ENCODE data around the gene CAPN2.

The CAPN2 gene

GRCh38 chr1:223710179-223711133 is 1.9 kb upstream of the CAPN2 start:
- TF ChIP-seq CEBPB (IDR thresholded peaks at IDR 0.05) (no peak), REST (IDR thresholded peaks at IDR 0.05; ENCODE audit: low read depth) (no peak), MAX (IDR thresholded peaks at IDR 0.05) (no peak), USF1 (IDR thresholded peaks at IDR 0.05) (no peak), CREB1 (IDR thresholded peaks at IDR 0.05; ENCODE audit: low read depth) (no peak), YY1 (IDR thresholded peaks at IDR 0.05; ENCODE audit: low read depth) (no peak), EP300 (IDR thresholded peaks at IDR 0.05; ENCODE audit: borderline replicate concordance) (no peak), RAD21 (IDR thresholded peaks at IDR 0.05; ENCODE audit: low read depth) (no peak), EGR1 (IDR thresholded peaks at IDR 0.05) (no peak), NFIC (IDR thresholded peaks at IDR 0.05) (no peak), TAF1 (IDR thresholded peaks at IDR 0.05; ENCODE audit: low read depth) (no peak), ZBTB7A (IDR thresholded peaks at IDR 0.05; ENCODE audit: low read depth) (no peak), TCF12 (IDR thresholded peaks at IDR 0.05; ENCODE audit: low read depth) (no peak), TEAD4 (IDR thresholded peaks at IDR 0.05) (no peak), FOXM1 (IDR thresholded peaks at IDR 0.05; ENCODE audit: borderline replicate concordance, low read depth) (no peak)

- no peak for TF ChIP-seq REST (IDR thresholded peaks at IDR 0.05; ENCODE audit: low read depth)
- TF ChIP-seq EGR1 (IDR thresholded peaks at IDR 0.05) = no peak
- no peak for TF ChIP-seq YY1 (IDR thresholded peaks at IDR 0.05; ENCODE audit: low read depth)
- no peak for TF ChIP-seq FOXM1 (IDR thresholded peaks at IDR 0.05; ENCODE audit: borderline replicate concordance, low read depth)
- TF ChIP-seq TAF1 (IDR thresholded peaks at IDR 0.05; ENCODE audit: low read depth) = no peak
- TF ChIP-seq TEAD4 (IDR thresholded peaks at IDR 0.05) = no peak
- no peak for TF ChIP-seq MAX (IDR thresholded peaks at IDR 0.05)
- no peak for TF ChIP-seq RAD21 (IDR thresholded peaks at IDR 0.05; ENCODE audit: low read depth)
- TF ChIP-seq CEBPB (IDR thresholded peaks at IDR 0.05) = no peak
- no peak for TF ChIP-seq USF1 (IDR thresholded peaks at IDR 0.05)
Observed at GRCh38 chr1:223711173-223711572, 1.2 kb upstream of the CAPN2 start.

- TF ChIP-seq FOXM1 (IDR thresholded peaks at IDR 0.05; ENCODE audit: borderline replicate concordance, low read depth) (no peak), YY1 (IDR thresholded peaks at IDR 0.05; ENCODE audit: low read depth) (no peak), RAD21 (IDR thresholded peaks at IDR 0.05; ENCODE audit: low read depth) (no peak), NFIC (IDR thresholded peaks at IDR 0.05) (no peak), MAX (IDR thresholded peaks at IDR 0.05) (no peak), EP300 (IDR thresholded peaks at IDR 0.05; ENCODE audit: borderline replicate concordance) (no peak), ZBTB7A (IDR thresholded peaks at IDR 0.05; ENCODE audit: low read depth) (no peak), EGR1 (IDR thresholded peaks at IDR 0.05) (no peak), TCF12 (IDR thresholded peaks at IDR 0.05; ENCODE audit: low read depth) (no peak), TEAD4 (IDR thresholded peaks at IDR 0.05) (no peak), CREB1 (IDR thresholded peaks at IDR 0.05; ENCODE audit: low read depth) (no peak), USF1 (IDR thresholded peaks at IDR 0.05) (no peak), REST (IDR thresholded peaks at IDR 0.05; ENCODE audit: low read depth) (no peak), CEBPB (IDR thresholded peaks at IDR 0.05) (no peak)
Observed at GRCh38 chr1:223711747-223712193, 569 bp upstream of the CAPN2 start.

Measured in Ishikawa (cell line).